Small intestine (tissue), 7 donors: Measurements from ENCODE around the gene TIMM10B. TPM values are rescaled to one million over a fixed set of nuclear protein-coding genes. Genes with fewer than 3 reads are reported as not detected.
"Not testable (repeated sequence)": the region's sequence is repeated elsewhere in the genome, so short reads cannot be mapped to it uniquely, and the experiment has no call there.

Source experiments
- DNase-seq, 2 donors: peaks; one replicate each; pipeline versions ENCODE4 v3.0.0 to v3.0.0-alpha.2; 2013
- FAIRE-seq: peaks from 2 replicates; lab custom pipeline; 2012; peaks lifted over from hg19 to GRCh38; lab: Jason Lieb, UNC
- H3K27ac ChIP-seq, 3 donors: one replicate each; pipeline ENCODE4 v1.5.1; 2013; ENCODE audit warnings: low read length in 2 of 3, mild to moderate bottlenecking in 2 of 3, control low read depth in 1 of 3, inconsistent platforms in 1 of 3, low read depth in 1 of 3, moderate library complexity in 1 of 3
- H3K27me3 ChIP-seq, 3 donors: one replicate each; pipeline ENCODE4 v1.6.1; 2013; ENCODE audit warnings: low read length in 3 of 3, inconsistent platforms in 1 of 3; ENCODE audit not compliant: control insufficient read depth in 3 of 3, insufficient read depth in 3 of 3
- H3K36me3 ChIP-seq, 3 donors: one replicate each; pipeline ENCODE4 v1.6.1; 2013; ENCODE audit warnings: low read length in 3 of 3, inconsistent platforms in 1 of 3, low read depth in 1 of 3, mild to moderate bottlenecking in 1 of 3, moderate library complexity in 1 of 3; ENCODE audit not compliant: control insufficient read depth in 3 of 3, insufficient read depth in 2 of 3
- H3K4me1 ChIP-seq, 3 donors: one replicate each; pipeline ENCODE4 v1.6.1; 2013; ENCODE audit warnings: low read length in 2 of 3, inconsistent platforms in 1 of 3, low read depth in 1 of 3, mild to moderate bottlenecking in 1 of 3, moderate library complexity in 1 of 3; ENCODE audit not compliant: control insufficient read depth in 3 of 3, insufficient read depth in 2 of 3
- H3K4me3 ChIP-seq, 3 donors: one replicate each; pipeline ENCODE4 v1.5.1; 2013; ENCODE audit warnings: low read length in 3 of 3, control low read depth in 1 of 3, inconsistent platforms in 1 of 3, low read depth in 1 of 3, mild to moderate bottlenecking in 1 of 3, moderate library complexity in 1 of 3
- H3K9me3 ChIP-seq, 2 donors: one replicate each; pipeline ENCODE4 v1.6.1; 2013; ENCODE audit warnings: low read depth in 1 of 2, low read length in 1 of 2; ENCODE audit not compliant: control insufficient read depth in 2 of 2, insufficient read depth in 1 of 2
- WGBS, 3 donors: extraction: QIAGEN DNeasy Blood & Tissue Kit; methylation state at CpG; one replicate each; pipeline ENCODE4 v1.1.7; 2013; 5-methylcytosine and 5-hydroxymethylcytosine counted together
- polyA plus RNA-seq, 4 donors: library from polyadenylated mRNA; stranded (reverse) in 3 of 4; unstranded in 1 of 4; fragments of 200-250 nt in 3 of 4; fragments of 120-200 nt in 1 of 4; gene quantifications; one replicate each; pipeline versions ENCODE4 v1.2.1 to v1.2.3, GENCODE V29; 2013
- donor health status: healthy with polysubstance abuse.
- donor health status: control.
- donor health status: control.
- donor health status: Bipolar disorder and iron deficiency.
- donor health status: healthy.

The TIMM10B gene
- polyA plus RNA-seq, 4 donors: 15.9 to 47.1 (median 23.9) TPM

DNA sequence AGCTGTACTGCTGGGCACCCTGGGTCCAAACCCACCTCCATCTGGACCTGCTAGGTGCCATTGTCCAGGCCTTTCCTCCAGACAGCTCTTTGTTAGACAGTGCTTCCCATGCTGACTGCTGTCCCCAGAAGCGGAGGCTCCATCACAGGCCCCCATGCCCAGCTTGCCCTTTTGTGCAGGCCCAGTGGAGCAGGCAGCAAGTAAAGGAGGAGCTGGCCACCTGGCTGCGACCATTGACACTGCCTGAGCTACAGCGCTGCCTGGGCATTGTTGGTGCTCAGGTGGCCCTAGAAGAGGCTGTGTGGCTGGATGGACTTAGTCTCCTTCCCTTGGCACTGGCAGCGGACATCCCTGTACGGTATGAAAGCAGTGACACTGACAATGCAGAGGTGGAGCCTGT is 17.2 kb downstream of the TIMM10B start:
- Histone ChIP-seq H3K9me3 (no peaks in the 10 kb centered on the region), H3K27ac (no peak overlapping the region), H3K36me3 (peaks cover 0 to 16% (median 2%) of the 10 kb centered on the region in 3 donors), H3K4me1 (peaks cover 0 to 7% (median 0%) of the 10 kb centered on the region in 3 donors), H3K27me3 (no peaks in the 10 kb centered on the region), H3K4me3 (no peak overlapping the region)
- WGBS, 3 donors: 94 to 96% (median 94%) methylated on average over 5 of the region's 5 CpGs
- FAIRE-seq (no peak), DNase-seq (no peak)

DNA sequence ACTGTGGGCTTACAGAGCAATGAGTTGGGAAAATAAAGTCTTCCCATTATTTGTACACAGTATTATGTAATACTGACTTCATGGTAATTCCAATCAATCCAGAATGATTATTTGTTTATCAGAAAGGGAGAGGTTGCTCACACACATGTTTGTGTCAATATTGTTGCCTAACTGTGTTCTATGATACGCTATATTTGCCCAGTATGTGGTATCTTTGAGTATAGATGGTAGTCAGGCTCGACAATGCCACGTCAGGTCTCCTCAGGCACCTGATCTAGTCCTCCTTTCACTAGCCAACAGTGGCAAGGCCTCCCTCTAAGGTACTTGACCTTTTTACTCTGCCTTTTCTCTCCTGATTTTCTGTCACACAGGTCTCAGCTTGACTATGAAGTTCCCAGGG is 21.1 kb downstream of the TIMM10B start:
- WGBS, 3 donors: 92 to 96% (median 96%) methylated on average over 3 of the region's 3 CpGs
- no peak for FAIRE-seq
- Histone ChIP-seq H3K9me3 (no peaks in the 10 kb centered on the region), H3K36me3 (peaks cover 0 to 17% (median 2%) of the 10 kb centered on the region in 3 donors), H3K4me1 (no peaks in the 10 kb centered on the region), H3K27me3 (no peaks in the 10 kb centered on the region), H3K4me3 (no peak overlapping the region), H3K27ac (no peak overlapping the region)
- no peak for DNase-seq

DNA sequence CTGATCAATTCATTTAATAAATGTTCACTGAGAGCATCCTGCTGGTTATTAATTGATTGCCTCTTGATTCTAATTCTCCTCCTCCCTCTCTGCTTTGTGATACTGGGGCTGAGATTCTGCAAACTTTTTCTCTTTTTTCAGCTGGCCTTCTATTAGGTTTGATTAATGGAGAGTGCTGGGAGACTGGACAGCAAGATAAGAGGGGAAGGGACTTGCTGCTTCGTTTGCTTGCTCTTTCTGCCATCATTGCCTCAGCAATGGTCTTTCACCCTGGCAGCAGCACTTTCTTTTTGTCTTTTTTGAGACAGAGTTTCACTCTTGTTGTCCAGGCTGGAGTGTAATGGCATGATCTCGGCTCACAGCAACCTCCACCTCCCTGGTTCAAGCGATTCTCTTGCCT is 22.9 kb downstream of the TIMM10B start:
- no peak for DNase-seq
- Histone ChIP-seq H3K4me1 (no peaks in the 10 kb centered on the region), H3K27me3 (no peaks in the 10 kb centered on the region), H3K4me3 (no peak overlapping the region), H3K27ac (no peak overlapping the region), H3K36me3 (peaks cover 0 to 4% (median 0%) of the 10 kb centered on the region in 3 donors), H3K9me3 (no peaks in the 10 kb centered on the region)
- no peak for FAIRE-seq
- 77 to 87% (median 82%) methylated on average over 3 of the region's 3 CpGs for WGBS, 3 donors

DNA sequence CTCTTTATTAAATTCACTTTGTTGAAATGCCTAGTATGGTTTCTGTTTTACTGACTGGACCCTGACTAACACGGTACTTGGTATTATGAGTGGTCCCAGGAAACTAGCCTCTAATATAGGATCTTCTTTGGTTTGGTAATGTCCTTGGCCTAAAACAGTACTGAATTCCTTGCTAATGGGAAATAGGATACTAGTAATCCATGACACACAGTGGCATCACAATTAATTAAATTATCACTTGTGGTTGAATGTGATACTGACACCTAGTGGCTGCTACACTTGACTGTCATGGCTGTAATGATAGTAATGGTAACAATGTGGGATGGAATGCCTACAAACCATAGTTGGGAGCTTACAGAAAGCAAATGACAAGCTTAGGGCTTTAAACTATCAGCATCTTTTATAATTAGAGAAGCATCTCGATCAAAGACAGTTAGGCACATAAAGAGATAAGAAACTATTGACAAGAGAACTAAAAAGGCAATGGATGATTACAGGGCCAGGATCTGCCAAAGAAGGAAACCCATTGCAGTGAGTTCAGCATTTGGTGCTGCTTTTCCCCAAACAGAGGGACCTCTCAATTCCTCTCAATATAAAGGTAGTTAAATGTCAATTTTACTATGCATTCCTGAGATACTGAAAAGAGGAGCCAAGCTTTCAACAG is 24.4 kb downstream of the TIMM10B start:
- Histone ChIP-seq H3K27me3 (no peaks in the 10 kb centered on the region), H3K27ac (no peak overlapping the region), H3K4me3 (no peak overlapping the region), H3K4me1 (no peaks in the 10 kb centered on the region), H3K36me3 (peaks cover 0 to 4% (median 0%) of the 10 kb centered on the region in 3 donors), H3K9me3 (no peaks in the 10 kb centered on the region)
- FAIRE-seq (peak; percentile 15), DNase-seq (peak; percentile 68 to 70)
- 55 to 58% (median 58%) methylated on average over 2 of the region's 2 CpGs for WGBS, 3 donors

DNA sequence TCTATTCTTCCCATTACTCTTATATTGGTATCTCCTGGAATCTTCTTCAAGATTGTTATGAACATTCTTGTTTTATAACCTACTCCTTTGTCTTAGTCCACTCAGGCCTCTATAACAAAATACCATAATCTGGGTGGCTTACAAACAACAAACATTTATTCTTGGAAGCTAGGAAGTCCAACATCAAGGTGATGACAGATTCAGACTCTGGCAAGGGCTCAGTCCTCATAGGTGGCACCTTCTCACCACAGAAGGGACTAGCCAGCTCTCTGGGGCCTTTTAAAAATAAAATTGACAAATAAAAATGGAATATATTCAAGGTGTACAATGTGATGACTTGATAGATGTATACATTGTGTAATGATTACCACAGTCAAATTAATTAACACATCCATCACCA is 35.6 kb downstream of the TIMM10B start:
- peaks cover 4 to 9% (median 9%) of the 10 kb centered on the region in 3 donors for H3K36me3 ChIP-seq

DNA sequence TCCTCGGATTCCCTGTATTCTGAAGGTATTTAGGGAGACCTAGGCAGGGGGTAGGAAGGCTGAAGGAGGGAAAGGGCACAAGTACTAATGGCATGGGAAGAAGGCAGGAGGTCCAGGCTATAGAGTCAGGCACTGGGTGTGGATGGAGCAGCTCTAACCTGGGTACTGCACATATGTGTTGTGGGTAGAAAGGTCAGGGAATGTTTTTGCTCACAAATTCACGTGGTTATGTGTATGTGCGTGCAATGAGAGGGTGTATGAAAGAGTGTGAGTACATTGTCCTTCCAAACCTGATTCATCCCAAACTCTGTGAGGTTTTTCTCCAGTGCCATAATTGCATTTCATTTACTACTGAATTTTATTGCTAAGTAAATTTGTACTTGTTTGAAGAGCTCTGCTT is 39.0 kb downstream of the TIMM10B start:
- DNase-seq (no peak), FAIRE-seq (no peak)
- Histone ChIP-seq H3K4me3 (no peak overlapping the region), H3K27me3 (no peaks in the 10 kb centered on the region), H3K4me1 (no peaks in the 10 kb centered on the region), H3K36me3 (peaks cover 4 to 9% (median 7%) of the 10 kb centered on the region in 3 donors), H3K27ac (no peak overlapping the region), H3K9me3 (no peaks in the 10 kb centered on the region)
- 86 to 92% (median 89%) methylated on average over 3 of the region's 3 CpGs for WGBS, 3 donors

More for the DNA sequence above, 35.6 kb downstream of the TIMM10B start:
- Histone ChIP-seq H3K27me3 (no peaks in the 10 kb centered on the region), H3K27ac (no peak overlapping the region), H3K9me3 (no peaks in the 10 kb centered on the region), H3K4me3 (no peak overlapping the region), H3K4me1 (no peaks in the 10 kb centered on the region)
- FAIRE-seq: no peak
- no peak for DNase-seq

DNA sequence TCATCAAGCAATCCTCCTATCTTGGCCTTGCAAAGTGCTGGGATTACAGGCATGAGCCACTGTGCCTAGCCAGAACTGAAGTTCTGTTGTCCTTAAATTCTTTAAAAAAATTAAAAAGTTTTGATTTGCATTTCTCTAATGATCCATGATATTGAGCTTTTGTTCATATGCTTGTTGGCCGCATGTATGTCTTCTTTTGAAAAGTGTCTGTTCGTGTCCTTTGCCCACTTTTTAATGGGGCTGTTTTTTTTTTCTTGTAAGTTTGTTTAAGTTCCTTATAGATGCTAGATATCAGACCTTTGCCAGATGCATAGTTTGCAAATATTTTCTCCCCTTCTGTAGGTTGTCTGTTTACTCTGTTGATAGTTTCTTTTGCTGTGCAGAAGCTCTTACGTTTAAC is 40.6 kb downstream of the TIMM10B start:
- 91 to 98% (median 92%) methylated on average over 3 of the region's 3 CpGs for WGBS, 3 donors
- DNase-seq, H3K36me3 ChIP-seq, FAIRE-seq, H3K4me3 ChIP-seq, H3K9me3 ChIP-seq, H3K27ac ChIP-seq, H3K4me1 ChIP-seq, H3K27me3 ChIP-seq: not testable (repeated sequence)

DNA sequence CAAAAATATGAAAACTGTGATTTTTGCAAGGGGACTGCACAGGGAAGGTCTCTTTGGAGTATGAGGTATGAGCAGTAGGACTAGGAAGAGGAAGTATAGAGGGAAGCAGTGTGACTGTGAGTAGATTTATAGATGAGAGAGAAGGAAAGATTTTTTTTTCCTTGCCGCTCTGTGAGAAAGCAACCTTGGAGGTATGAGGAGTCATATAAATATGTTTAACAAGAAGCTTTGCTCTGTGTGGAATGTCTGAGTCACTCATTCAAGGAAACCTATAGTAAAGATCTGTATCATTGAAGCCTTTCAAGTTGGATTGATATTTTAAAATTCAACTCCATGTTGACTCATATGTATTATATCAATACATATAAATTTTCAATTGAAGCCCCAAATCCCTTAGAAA is 42.0 kb downstream of the TIMM10B start:
- no peak for FAIRE-seq
- 40 to 77% (median 41%) methylated on average over 1 of the region's 1 CpG for WGBS, 3 donors
- Histone ChIP-seq H3K4me3 (no peak overlapping the region), H3K4me1 (no peaks in the 10 kb centered on the region), H3K36me3 (peaks cover 4 to 9% (median 7%) of the 10 kb centered on the region in 3 donors), H3K9me3 (no peaks in the 10 kb centered on the region), H3K27me3 (no peaks in the 10 kb centered on the region), H3K27ac (no peak overlapping the region)
- peak in 1 of 2 donors; percentile 14 for DNase-seq
